Common myeloid progenitor, CD34-positive (primary cell): Measurements from ENCODE around the gene JMJD1C.
A peak's percentile ranks its signal among the peaks of the same experiment; 100 is the strongest.

Source experiments
- CTCF ChIA-PET: fragments of 350-600 bp; sonication (Branson Sonifier 250); formaldehyde crosslinking; loops from one replicate; lab custom pipeline; 2021; ENCODE audit warnings: antibody characterized with exemption; lab: Charles Lee
- POLR2A ChIA-PET: fragments of 350-600 bp; sonication (Branson Sonifier 250); formaldehyde crosslinking; loops from one replicate; lab custom pipeline; 2021; ENCODE audit warnings: antibody characterized with exemption; lab: Charles Lee
- DNase-seq, 3 donors: peaks; one replicate each; pipeline versions ENCODE4 v3.0.0 to v3.0.0-alpha.2; 2013
- H3K27ac ChIP-seq, 2 experiments: 1 replicate in 1 of 2; 2 replicates in 1 of 2; pipeline ENCODE4 v1.7.0; 2013; ENCODE audit warnings: inconsistent platforms in 2 of 2, low read length in 2 of 2, mild to moderate bottlenecking in 2 of 2, low read depth in 1 of 2, moderate library complexity in 1 of 2; ENCODE audit not compliant: severe bottlenecking in 2 of 2, insufficient read depth in 1 of 2, poor library complexity in 1 of 2
- H3K27me3 ChIP-seq, 5 experiments: replicated peaks in 2 of 5; 1 replicate in 3 of 5; 2 replicates in 2 of 5; pipeline versions ENCODE4 v1.6.1 to v1.7.0; 2013; ENCODE audit warnings: low read length in 4 of 5, mild to moderate bottlenecking in 2 of 5, moderate library complexity in 2 of 5, inconsistent platforms in 1 of 5; ENCODE audit not compliant: insufficient read depth in 5 of 5, control insufficient read depth in 4 of 5
- H3K36me3 ChIP-seq, 4 experiments: 1 replicate in 2 of 4; 2 replicates in 2 of 4; pipeline versions ENCODE4 v1.6.1 to v1.7.0; 2013; ENCODE audit warnings: low read length in 3 of 4, control low read depth in 1 of 4, mild to moderate bottlenecking in 1 of 4; ENCODE audit not compliant: control insufficient read depth in 4 of 4, insufficient read depth in 4 of 4
- H3K4me1 ChIP-seq, 4 experiments: 1 replicate in 3 of 4; 2 replicates in 1 of 4; pipeline versions ENCODE4 v1.6.1 to v1.7.1; 2013; ENCODE audit warnings: low read length in 3 of 4, mild to moderate bottlenecking in 3 of 4, control low read depth in 1 of 4, inconsistent platforms in 1 of 4, moderate library complexity in 1 of 4; ENCODE audit not compliant: control insufficient read depth in 4 of 4, insufficient read depth in 4 of 4; ENCODE audit errors: control extremely low read depth in 1 of 4
- H3K4me3 ChIP-seq, 7 experiments: 1 replicate in 4 of 7; 2 replicates in 3 of 7; pipeline versions ENCODE4 v1.5.1 to v1.7.0; 2013; ENCODE audit warnings: mild to moderate bottlenecking in 7 of 7, low read length in 6 of 7, moderate library complexity in 6 of 7, inconsistent platforms in 2 of 7, low read depth in 2 of 7, control low read depth in 1 of 7; ENCODE audit not compliant: insufficient read depth in 4 of 7, control insufficient read depth in 1 of 7; ENCODE audit errors: extremely low read depth in 1 of 7
- H3K9me3 ChIP-seq, 5 experiments: 1 replicate in 4 of 5; 2 replicates in 1 of 5; pipeline versions ENCODE4 v1.6.1 to v1.7.1; 2013; ENCODE audit warnings: low read length in 4 of 5, mild to moderate bottlenecking in 2 of 5, inconsistent platforms in 1 of 5, low read depth in 1 of 5, moderate library complexity in 1 of 5; ENCODE audit not compliant: control insufficient read depth in 4 of 5, insufficient read depth in 2 of 5; ENCODE audit errors: control extremely low read depth in 1 of 5
- WGBS: methylation state at CpG from one replicate; pipeline ENCODE4 v1.1.5; 2013; ENCODE audit not compliant: insufficient coverage; 5-methylcytosine and 5-hydroxymethylcytosine counted together

JMJD1C gene

GRCh38 chr10:63391812-63392211 lies 74.0 kb downstream of the JMJD1C start:
- Histone ChIP-seq H3K4me3 (no peak overlapping the region), H3K4me1 (peaks cover 0 to 4% (median 0%) of the 10 kb centered on the region in 4 experiments), H3K27me3 (peaks cover 0 to 3% (median 2%) of the 10 kb centered on the region in 5 experiments), H3K9me3 (peaks cover 4 to 21% (median 9%) of the 10 kb centered on the region in 5 experiments), H3K36me3 (peaks cover 0 to 2% (median under 1%) of the 10 kb centered on the region in 4 experiments), H3K27ac (no peak overlapping the region)
- DNase-seq, result no peak
- CTCF ChIA-PET, result no interaction called here
- POLR2A ChIA-PET, result no interaction called here
- WGBS, result no CpG with 5 or more reads among the region's 4 CpGs

- ChIA-PET POLR2A (no interaction called here), CTCF (no interaction called here)
- WGBS, result no CpG with 5 or more reads among the region's 1 CpG
- Histone ChIP-seq H3K27ac (no peak overlapping the region), H3K27me3 (peaks cover 0 to 8% (median 5%) of the 10 kb centered on the region in 5 experiments), H3K4me3 (no peak overlapping the region), H3K36me3 (peaks cover 0 to 2% (median under 1%) of the 10 kb centered on the region in 4 experiments), H3K4me1 (peaks cover 0 to 4% (median 0%) of the 10 kb centered on the region in 4 experiments), H3K9me3 (peaks cover 4 to 21% (median 9%) of the 10 kb centered on the region in 5 experiments)
- DNase-seq, result peak in 2 of 3 donors; percentile 9 to 31
These were observed 75.3 kb downstream of the JMJD1C start for GRCh38 chr10:63390521-63390920.

DNA sequence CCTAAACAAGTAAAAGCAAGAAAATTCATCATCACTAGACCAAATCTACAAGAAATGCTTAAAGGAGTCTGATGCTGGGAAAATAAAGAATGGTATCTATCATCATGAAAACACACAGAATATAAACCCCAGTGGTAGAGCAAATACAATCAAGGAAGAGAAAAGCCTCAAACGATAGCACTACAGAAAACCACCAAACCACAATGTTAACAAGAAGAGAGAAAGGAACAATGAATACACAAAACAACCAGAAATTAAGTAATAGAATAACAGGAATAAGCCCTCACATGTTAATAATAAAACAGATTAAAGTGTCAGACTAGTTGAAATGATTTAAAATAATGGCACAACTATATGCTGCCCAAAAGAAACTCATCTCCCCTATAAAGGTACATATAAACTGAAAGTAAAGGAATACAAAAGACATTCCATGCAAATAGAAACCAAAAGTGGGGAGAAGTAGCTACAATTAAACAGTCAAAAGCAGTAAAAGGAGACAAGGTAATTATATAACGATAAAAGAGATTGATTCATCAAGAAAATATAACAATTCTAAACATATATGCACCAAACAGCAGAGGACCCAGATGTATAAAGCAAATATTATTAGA lies 77.3 kb downstream of the JMJD1C start:
- H3K36me3 ChIP-seq, result peaks cover 0 to 2% (median under 1%) of the 10 kb centered on the region in 4 experiments
- CTCF ChIA-PET, result interaction anchor here (1.1 to 1.3 kb wide), 2 partner anchors 14 to 110 kb away, joined by 3 read pairs; no protein-coding TSS in a partner anchor
- peaks cover 4 to 21% (median 9%) of the 10 kb centered on the region in 5 experiments for H3K9me3 ChIP-seq
- H3K27me3 ChIP-seq, result peaks cover 0 to 8% (median 5%) of the 10 kb centered on the region in 5 experiments
- no CpG with 5 or more reads among the region's 2 CpGs for WGBS
- POLR2A ChIA-PET, result interaction anchor here (0.6 kb wide), 1 partner anchor 242 kb away, joined by 5 read pairs; no protein-coding TSS in a partner anchor
- peaks cover 0 to 4% (median 0%) of the 10 kb centered on the region in 4 experiments for H3K4me1 ChIP-seq
- H3K4me3 ChIP-seq, result peak overlapping the region in 1 of 7 experiments; percentile 50
- H3K27ac ChIP-seq, result no peak overlapping the region
- DNase-seq, result peak; percentile 15 to 62 (median 55)

DNA sequence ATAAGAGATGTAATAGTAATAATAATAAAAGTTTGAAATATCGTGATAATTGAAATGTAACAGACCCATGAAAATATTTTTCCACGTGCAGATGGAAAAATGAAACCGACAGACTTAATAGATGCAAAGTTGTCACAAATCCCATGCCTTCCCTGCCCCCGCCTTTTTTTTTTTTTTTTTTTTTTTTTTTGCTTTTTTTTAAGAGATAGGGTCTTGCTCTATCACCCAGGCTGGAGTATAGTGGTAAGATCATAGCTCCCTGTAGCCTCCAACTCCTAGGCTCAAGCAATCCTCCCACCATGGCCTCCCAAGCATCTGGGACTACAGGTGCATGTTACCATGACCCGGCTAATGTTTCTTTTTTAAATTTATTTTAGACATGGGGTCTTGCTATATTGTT lies 80.5 kb downstream of the JMJD1C start:
- ChIA-PET POLR2A (no interaction called here), CTCF (interaction anchor here (1.2 kb wide), 1 partner anchor 36 kb away, joined by 3 read pairs; no protein-coding TSS in a partner anchor)
- 100% methylated on average over 2 of the region's 5 CpGs for WGBS
- Histone ChIP-seq H3K4me1 (peaks cover 0 to 4% (median 0%) of the 10 kb centered on the region in 4 experiments), H3K36me3 (no peaks in the 10 kb centered on the region), H3K9me3 (peaks cover 0 to 5% (median under 1%) of the 10 kb centered on the region in 5 experiments), H3K27ac (no peak overlapping the region), H3K4me3 (no peak overlapping the region), H3K27me3 (peaks cover 0 to 9% (median 5%) of the 10 kb centered on the region in 5 experiments)
- no peak for DNase-seq

DNA sequence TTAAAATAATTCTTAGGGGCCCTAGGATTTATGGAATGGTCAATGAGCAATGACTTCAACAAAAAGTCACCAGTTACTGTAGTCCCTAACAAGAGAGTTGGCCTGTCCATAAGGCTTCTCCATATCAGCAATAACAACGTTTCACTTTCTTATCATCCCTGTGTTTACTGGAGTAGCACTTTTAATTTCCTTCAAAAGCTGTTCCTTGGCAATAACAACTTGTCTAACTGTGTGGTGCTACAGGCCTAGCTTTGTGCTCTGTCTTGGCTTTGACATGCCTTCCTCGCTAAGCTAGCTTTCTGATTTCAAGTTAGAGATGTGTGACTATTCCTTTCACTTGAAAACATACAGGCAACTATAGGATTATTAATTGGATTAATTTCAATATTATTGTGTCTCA lies 81.1 kb downstream of the JMJD1C start:
- ChIA-PET CTCF (interaction anchor here (1.2 kb wide), 1 partner anchor 37 kb away, joined by 3 read pairs; no protein-coding TSS in a partner anchor), POLR2A (no interaction called here)
- Histone ChIP-seq H3K9me3 (no peaks in the 10 kb centered on the region), H3K4me1 (peaks cover 0 to 4% (median 0%) of the 10 kb centered on the region in 4 experiments), H3K4me3 (no peak overlapping the region), H3K27me3 (peaks cover 0 to 9% (median 5%) of the 10 kb centered on the region in 5 experiments), H3K36me3 (peaks cover 0 to 1% (median 0%) of the 10 kb centered on the region in 4 experiments), H3K27ac (no peak overlapping the region)
- no peak for DNase-seq
- WGBS, result 100% methylated on average over 1 of the region's 2 CpGs

DNA sequence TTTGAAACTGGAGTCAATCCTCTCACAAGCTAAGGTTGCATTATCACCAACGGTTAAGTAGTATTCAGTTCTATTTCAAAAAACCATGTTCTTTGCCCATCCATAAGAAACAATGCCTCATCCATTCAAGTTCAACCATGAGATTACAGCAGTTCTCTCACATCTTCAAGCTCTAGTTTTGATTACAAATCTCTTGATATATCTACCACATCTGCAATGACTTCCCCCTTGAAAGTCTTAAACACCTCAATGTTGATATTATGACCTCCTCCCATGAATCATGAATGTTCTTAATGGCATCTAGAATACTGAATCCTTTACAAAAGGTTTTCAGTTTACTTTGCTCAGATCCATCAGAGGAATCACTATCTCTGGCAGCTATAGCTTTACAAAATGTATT lies 81.8 kb downstream of the JMJD1C start:
- 100% methylated on average over 1 of the region's 1 CpG for WGBS
- no peaks in the 10 kb centered on the region for H3K9me3 ChIP-seq
- POLR2A ChIA-PET, result no interaction called here
- CTCF ChIA-PET, result interaction anchor here (1.2 kb wide), 1 partner anchor 38 kb away, joined by 3 read pairs; no protein-coding TSS in a partner anchor
- H3K27me3 ChIP-seq, result peaks cover 0 to 9% (median 5%) of the 10 kb centered on the region in 5 experiments
- peaks cover 0 to 4% (median 0%) of the 10 kb centered on the region in 4 experiments for H3K4me1 ChIP-seq
- no peak overlapping the region for H3K27ac ChIP-seq
- H3K4me3 ChIP-seq, result no peak overlapping the region
- DNase-seq, result no peak
- H3K36me3 ChIP-seq, result peaks cover 0 to 1% (median 0%) of the 10 kb centered on the region in 4 experiments

DNA sequence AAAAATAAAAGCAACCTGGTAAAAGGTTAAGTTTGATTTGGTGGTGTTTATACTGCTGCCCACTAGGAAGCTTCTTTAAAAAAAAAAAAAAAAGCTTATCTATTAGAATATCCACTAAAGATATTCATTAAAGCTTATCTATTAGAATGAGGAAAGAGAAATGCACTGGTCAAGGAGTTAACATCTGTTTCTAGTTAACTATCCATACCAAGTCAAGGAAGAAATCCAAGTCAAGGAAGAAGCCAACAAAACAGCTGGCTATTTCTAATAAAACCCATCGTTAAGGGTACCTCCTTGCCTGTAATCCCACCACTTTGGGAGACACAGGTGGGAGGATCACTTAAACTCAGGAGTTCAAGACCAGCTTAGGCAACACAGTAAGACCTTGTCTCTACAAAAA lies 82.6 kb downstream of the JMJD1C start:
- WGBS, result 100% methylated on average over 1 of the region's 1 CpG
- Histone ChIP-seq H3K4me1 (peaks cover 0 to 1% (median 0%) of the 10 kb centered on the region in 4 experiments), H3K36me3 (peaks cover 0 to 1% (median 0%) of the 10 kb centered on the region in 4 experiments), H3K27ac (no peak overlapping the region), H3K27me3 (peaks cover 0 to 9% (median 5%) of the 10 kb centered on the region in 5 experiments), H3K9me3 (no peaks in the 10 kb centered on the region), H3K4me3 (no peak overlapping the region)
- CTCF ChIA-PET, result interaction anchor here (0.9 to 1.4 kb wide), 2 partner anchors 11 to 34 kb away, joined by 3 read pairs; no protein-coding TSS in a partner anchor
- DNase-seq, result no peak
- POLR2A ChIA-PET, result no interaction called here
